Measurements from ENCODE around the gene FOXL2. TPM values are rescaled to one million over a fixed set of nuclear protein-coding genes. Genes with fewer than 3 reads are reported as not detected.

FOXL2 gene
- total RNA-seq = 0.12 TPM in 1 of 2 replicates, not detected in the other

GRCh38 chr3:138946663-138947494, at the start of gene FOXL2, which contains the start of gene FOXL2NB:
Gene FOXL2, minus strand, starts transcription at chr3:138947137. Its CDS starts 415 bp downstream, at chr3:138946722.
Gene FOXL2NB, plus strand, starts transcription at chr3:138947217. Its CDS starts 148 bp downstream, at chr3:138947365.

Other genes with a start within 250 kb of the FOXL2 start
- gene PIK3CB, start 112.2 kb downstream of the FOXL2 start, total RNA-seq = 1.6 and 2.9 TPM in 2 replicates
- gene FOXL2NB, start 80 bp upstream of the FOXL2 start, total RNA-seq = not detected in 2 replicates
- not detected in 2 replicates for gene PRR23A, start 59.1 kb upstream of the FOXL2 start, total RNA-seq
- not detected in 2 replicates for gene PRR23B, start 73.8 kb upstream of the FOXL2 start, total RNA-seq
- not detected in 2 replicates for gene PRR23C, start 97.8 kb upstream of the FOXL2 start, total RNA-seq

All from pericardium fibroblast (primary cell).